ENCODE data around the gene WNK1.
"Not testable (repeated sequence)": the region's sequence is repeated elsewhere in the genome, so short reads cannot be mapped to it uniquely, and the experiment has no call there.

Gene WNK1

GRCh38 chr12:913919-914698, 161.7 kb downstream of the WNK1 start:
- DNase-seq, result no peak

GRCh38 chr12:915090-915489, 162.7 kb downstream of the WNK1 start:
- no peak for DNase-seq

- no peak for DNase-seq
Observed at GRCh38 chr12:916240-916639, 163.9 kb downstream of the WNK1 start.

GRCh38 chr12:916712-917445, 164.5 kb downstream of the WNK1 start:
- DNase-seq, result no peak

- DNase-seq, result no peak
Observed at GRCh38 chr12:920676-921075, 168.3 kb downstream of the WNK1 start.

- no peak for DNase-seq
Observed at GRCh38 chr12:922285-922684, 169.9 kb downstream of the WNK1 start.

- no peak for DNase-seq
Observed at GRCh38 chr12:926641-927040, 174.3 kb downstream of the WNK1 start.

GRCh38 chr12:931060-931459, 178.7 kb downstream of the WNK1 start:
- DNase-seq, result no peak

- no peak for DNase-seq
Observed at GRCh38 chr12:931591-931990, 179.2 kb downstream of the WNK1 start.

- DNase-seq, result not testable (repeated sequence)
Observed at GRCh38 chr12:935891-936290, 183.5 kb downstream of the WNK1 start.

GRCh38 chr12:936377-937345, 184.3 kb downstream of the WNK1 start:
- DNase-seq, result no peak

- DNase-seq, result no peak
Observed at GRCh38 chr12:938810-939209, 186.4 kb downstream of the WNK1 start.

- DNase-seq, result no peak
Observed at GRCh38 chr12:943051-943450, 190.7 kb downstream of the WNK1 start.

GRCh38 chr12:944211-944610, 191.8 kb downstream of the WNK1 start:
- DNase-seq, result no peak

- DNase-seq, result no peak
Observed at GRCh38 chr12:946212-946611, 193.8 kb downstream of the WNK1 start.

- no peak for DNase-seq
Observed at GRCh38 chr12:946631-947030, 194.3 kb downstream of the WNK1 start.

- no peak for DNase-seq
Observed at GRCh38 chr12:948238-948637, 195.9 kb downstream of the WNK1 start.

GRCh38 chr12:949453-950191, 197.2 kb downstream of the WNK1 start, which contains the start of gene RAD52:
TSS of gene RAD52 (minus strand) at chr12:949694. CDS start at chr12:933058, 16,636 bp downstream.
- DNase-seq, result peak; percentile 99

GRCh38 chr12:951176-951575, 198.8 kb downstream of the WNK1 start:
- no peak for DNase-seq

- no peak for DNase-seq
Observed at GRCh38 chr12:953776-954175, 201.4 kb downstream of the WNK1 start.

GRCh38 chr12:954741-955140, 202.4 kb downstream of the WNK1 start:
- no peak for DNase-seq

- DNase-seq, result no peak
Observed at GRCh38 chr12:955939-956338, 203.6 kb downstream of the WNK1 start.
